ENCODE measurements around the gene AEBP1.

Gene AEBP1

GRCh38 chr7:44111761-44112160, 7.6 kb downstream of the AEBP1 start:
- Mint-ChIP-seq H3K27ac (no peak overlapping the region), H3K36me3 (ENCODE audit: low read depth) (peaks cover 7% of the 10 kb centered on the region), H3K4me3 (no peak overlapping the region), H3K4me1 (no peaks in the 10 kb centered on the region), H3K27me3 (no peaks in the 10 kb centered on the region), H3K9me3 (no peaks in the 10 kb centered on the region)
- no peak for ATAC-seq
- no peak for DNase-seq

- Mint-ChIP-seq H3K4me3 (no peak overlapping the region), H3K27me3 (no peaks in the 10 kb centered on the region), H3K9me3 (no peaks in the 10 kb centered on the region), H3K27ac (no peak overlapping the region), H3K4me1 (no peaks in the 10 kb centered on the region), H3K36me3 (ENCODE audit: low read depth) (peaks cover 7% of the 10 kb centered on the region)
- DNase-seq, result no peak
- ATAC-seq, result no peak
Measured at GRCh38 chr7:44112231-44112996, 8.3 kb downstream of the AEBP1 start.

GRCh38 chr7:44112997-44113763, 9.0 kb downstream of the AEBP1 start:
- ATAC-seq, result no peak
- no peaks in the 10 kb centered on the region for H3K4me1 Mint-ChIP-seq
- no peak overlapping the region for H3K27ac Mint-ChIP-seq
- no peaks in the 10 kb centered on the region for H3K27me3 Mint-ChIP-seq
- no peak overlapping the region for H3K4me3 Mint-ChIP-seq
- DNase-seq, result no peak
- no peaks in the 10 kb centered on the region for H3K9me3 Mint-ChIP-seq
- H3K36me3 Mint-ChIP-seq (ENCODE audit: low read depth), result peaks cover 10% of the 10 kb centered on the region

GRCh38 chr7:44113764-44114354, 9.7 kb downstream of the AEBP1 start:
- Mint-ChIP-seq H3K36me3 (ENCODE audit: low read depth) (peaks cover 12% of the 10 kb centered on the region), H3K27ac (no peak overlapping the region), H3K4me3 (no peak overlapping the region), H3K9me3 (no peaks in the 10 kb centered on the region), H3K4me1 (no peaks in the 10 kb centered on the region), H3K27me3 (no peaks in the 10 kb centered on the region)
- DNase-seq (no peak), ATAC-seq (no peak)

GRCh38 chr7:44114586-44115310, 10.6 kb downstream of the AEBP1 start:
- Mint-ChIP-seq H3K27me3 (no peaks in the 10 kb centered on the region), H3K9me3 (no peaks in the 10 kb centered on the region), H3K4me3 (no peak overlapping the region), H3K27ac (no peak overlapping the region), H3K4me1 (peaks cover 7% of the 10 kb centered on the region), H3K36me3 (ENCODE audit: low read depth) (peaks cover 17% of the 10 kb centered on the region)
- DNase-seq (no peak), ATAC-seq (no peak)

GRCh38 chr7:44116087-44116788, 12.1 kb downstream of the AEBP1 start:
- Mint-ChIP-seq H3K4me3 (no peak overlapping the region), H3K9me3 (no peaks in the 10 kb centered on the region), H3K27ac (no peak overlapping the region), H3K27me3 (no peaks in the 10 kb centered on the region), H3K36me3 (ENCODE audit: low read depth) (peaks cover 31% of the 10 kb centered on the region), H3K4me1 (peaks cover 22% of the 10 kb centered on the region)
- DNase-seq (no peak), ATAC-seq (no peak)

GRCh38 chr7:44116789-44117666, 12.9 kb downstream of the AEBP1 start:
- Mint-ChIP-seq H3K27ac (no peak overlapping the region), H3K4me1 (peaks cover 30% of the 10 kb centered on the region), H3K4me3 (no peak overlapping the region), H3K9me3 (no peaks in the 10 kb centered on the region), H3K27me3 (no peaks in the 10 kb centered on the region), H3K36me3 (ENCODE audit: low read depth) (peaks cover 34% of the 10 kb centered on the region)
- no peak for DNase-seq
- no peak for ATAC-seq

GRCh38 chr7:44117801-44118429, 13.8 kb downstream of the AEBP1 start:
- peaks cover 41% of the 10 kb centered on the region for H3K36me3 Mint-ChIP-seq (ENCODE audit: low read depth)
- no peak for ATAC-seq
- no peak overlapping the region for H3K27ac Mint-ChIP-seq
- H3K9me3 Mint-ChIP-seq, result no peaks in the 10 kb centered on the region
- H3K27me3 Mint-ChIP-seq, result no peaks in the 10 kb centered on the region
- DNase-seq, result no peak
- no peak overlapping the region for H3K4me3 Mint-ChIP-seq
- peaks cover 37% of the 10 kb centered on the region for H3K4me1 Mint-ChIP-seq

GRCh38 chr7:44119829-44120380, 15.8 kb downstream of the AEBP1 start:
- DNase-seq (no peak), ATAC-seq (no peak)
- Mint-ChIP-seq H3K4me3 (no peak overlapping the region), H3K4me1 (peaks cover 40% of the 10 kb centered on the region), H3K9me3 (no peaks in the 10 kb centered on the region), H3K27me3 (no peaks in the 10 kb centered on the region), H3K36me3 (ENCODE audit: low read depth) (peaks cover 37% of the 10 kb centered on the region), H3K27ac (no peak overlapping the region)

GRCh38 chr7:44120395-44120794, 16.2 kb downstream of the AEBP1 start:
- no peaks in the 10 kb centered on the region for H3K9me3 Mint-ChIP-seq
- H3K27me3 Mint-ChIP-seq, result no peaks in the 10 kb centered on the region
- ATAC-seq, result no peak
- peaks cover 37% of the 10 kb centered on the region for H3K36me3 Mint-ChIP-seq (ENCODE audit: low read depth)
- no peak for DNase-seq
- H3K27ac Mint-ChIP-seq, result no peak overlapping the region
- no peak overlapping the region for H3K4me3 Mint-ChIP-seq
- peaks cover 40% of the 10 kb centered on the region for H3K4me1 Mint-ChIP-seq

GRCh38 chr7:44121761-44122420, 17.7 kb downstream of the AEBP1 start:
- H3K4me3 Mint-ChIP-seq, result peak overlapping the region; percentile 88
- H3K36me3 Mint-ChIP-seq (ENCODE audit: low read depth), result peaks cover 37% of the 10 kb centered on the region
- ATAC-seq (no peak), DNase-seq (no peak)
- H3K27ac Mint-ChIP-seq, result peak overlapping the region; percentile 75
- no peaks in the 10 kb centered on the region for H3K27me3 Mint-ChIP-seq
- H3K9me3 Mint-ChIP-seq, result no peaks in the 10 kb centered on the region
- peaks cover 40% of the 10 kb centered on the region for H3K4me1 Mint-ChIP-seq

GRCh38 chr7:44122529-44122928, 18.4 kb downstream of the AEBP1 start:
- Mint-ChIP-seq H3K4me3 (peak overlapping the region; percentile 88), H3K27ac (peak overlapping the region; percentile 75), H3K4me1 (peaks cover 40% of the 10 kb centered on the region), H3K9me3 (no peaks in the 10 kb centered on the region), H3K27me3 (no peaks in the 10 kb centered on the region), H3K36me3 (ENCODE audit: low read depth) (peaks cover 37% of the 10 kb centered on the region)
- DNase-seq (no peak), ATAC-seq (no peak)
